HL-60 (cell line): ENCODE measurements around the gene ATG2B.

Source experiments
- GABPA ChIP-seq: IDR thresholded peaks from 2 replicates; pipeline ENCODE4 v1.6.1; 2012; ENCODE audit warnings: low read depth
- SPI1 ChIP-seq: IDR thresholded peaks from 2 replicates; pipeline ENCODE4 v1.6.1; 2012; ENCODE audit warnings: low read depth, mild to moderate bottlenecking, borderline replicate concordance
- TF ChIP-seq, protein P1 (sequence below): IDR thresholded peaks from one replicate; pipeline ENCODE4 v1.5.1; 2011; ENCODE audit warnings: low read length, control low read depth, inconsistent platforms; ENCODE audit not compliant: insufficient read depth
- TF ChIP-seq, protein P2 (sequence below): IDR thresholded peaks from 2 replicates; pipeline ENCODE4 v1.6.1; 2012; ENCODE audit warnings: low read depth; ENCODE audit not compliant: insufficient replicate concordance

DNA sequence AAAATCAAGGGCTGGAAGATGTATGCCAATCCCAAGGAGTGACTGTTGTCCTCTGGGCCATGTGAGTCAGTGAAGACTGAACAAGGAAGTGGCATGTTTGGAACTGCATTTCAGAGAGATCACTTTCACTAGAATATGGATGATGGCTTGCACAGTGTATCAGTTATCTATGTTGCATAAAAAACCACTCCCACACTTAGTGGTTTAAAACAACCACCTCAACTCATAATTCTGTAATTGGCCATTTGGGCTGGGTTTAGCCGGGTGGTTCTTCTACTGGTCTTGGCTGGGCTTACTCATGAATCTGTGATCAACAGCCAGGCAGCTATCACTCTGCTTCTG lies 91.7 kb downstream of the ATG2B start:
- TF ChIP-seq, protein P1, sequence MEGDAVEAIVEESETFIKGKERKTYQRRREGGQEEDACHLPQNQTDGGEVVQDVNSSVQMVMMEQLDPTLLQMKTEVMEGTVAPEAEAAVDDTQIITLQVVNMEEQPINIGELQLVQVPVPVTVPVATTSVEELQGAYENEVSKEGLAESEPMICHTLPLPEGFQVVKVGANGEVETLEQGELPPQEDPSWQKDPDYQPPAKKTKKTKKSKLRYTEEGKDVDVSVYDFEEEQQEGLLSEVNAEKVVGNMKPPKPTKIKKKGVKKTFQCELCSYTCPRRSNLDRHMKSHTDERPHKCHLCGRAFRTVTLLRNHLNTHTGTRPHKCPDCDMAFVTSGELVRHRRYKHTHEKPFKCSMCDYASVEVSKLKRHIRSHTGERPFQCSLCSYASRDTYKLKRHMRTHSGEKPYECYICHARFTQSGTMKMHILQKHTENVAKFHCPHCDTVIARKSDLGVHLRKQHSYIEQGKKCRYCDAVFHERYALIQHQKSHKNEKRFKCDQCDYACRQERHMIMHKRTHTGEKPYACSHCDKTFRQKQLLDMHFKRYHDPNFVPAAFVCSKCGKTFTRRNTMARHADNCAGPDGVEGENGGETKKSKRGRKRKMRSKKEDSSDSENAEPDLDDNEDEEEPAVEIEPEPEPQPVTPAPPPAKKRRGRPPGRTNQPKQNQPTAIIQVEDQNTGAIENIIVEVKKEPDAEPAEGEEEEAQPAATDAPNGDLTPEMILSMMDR = no peak
- TF ChIP-seq, protein P2, sequence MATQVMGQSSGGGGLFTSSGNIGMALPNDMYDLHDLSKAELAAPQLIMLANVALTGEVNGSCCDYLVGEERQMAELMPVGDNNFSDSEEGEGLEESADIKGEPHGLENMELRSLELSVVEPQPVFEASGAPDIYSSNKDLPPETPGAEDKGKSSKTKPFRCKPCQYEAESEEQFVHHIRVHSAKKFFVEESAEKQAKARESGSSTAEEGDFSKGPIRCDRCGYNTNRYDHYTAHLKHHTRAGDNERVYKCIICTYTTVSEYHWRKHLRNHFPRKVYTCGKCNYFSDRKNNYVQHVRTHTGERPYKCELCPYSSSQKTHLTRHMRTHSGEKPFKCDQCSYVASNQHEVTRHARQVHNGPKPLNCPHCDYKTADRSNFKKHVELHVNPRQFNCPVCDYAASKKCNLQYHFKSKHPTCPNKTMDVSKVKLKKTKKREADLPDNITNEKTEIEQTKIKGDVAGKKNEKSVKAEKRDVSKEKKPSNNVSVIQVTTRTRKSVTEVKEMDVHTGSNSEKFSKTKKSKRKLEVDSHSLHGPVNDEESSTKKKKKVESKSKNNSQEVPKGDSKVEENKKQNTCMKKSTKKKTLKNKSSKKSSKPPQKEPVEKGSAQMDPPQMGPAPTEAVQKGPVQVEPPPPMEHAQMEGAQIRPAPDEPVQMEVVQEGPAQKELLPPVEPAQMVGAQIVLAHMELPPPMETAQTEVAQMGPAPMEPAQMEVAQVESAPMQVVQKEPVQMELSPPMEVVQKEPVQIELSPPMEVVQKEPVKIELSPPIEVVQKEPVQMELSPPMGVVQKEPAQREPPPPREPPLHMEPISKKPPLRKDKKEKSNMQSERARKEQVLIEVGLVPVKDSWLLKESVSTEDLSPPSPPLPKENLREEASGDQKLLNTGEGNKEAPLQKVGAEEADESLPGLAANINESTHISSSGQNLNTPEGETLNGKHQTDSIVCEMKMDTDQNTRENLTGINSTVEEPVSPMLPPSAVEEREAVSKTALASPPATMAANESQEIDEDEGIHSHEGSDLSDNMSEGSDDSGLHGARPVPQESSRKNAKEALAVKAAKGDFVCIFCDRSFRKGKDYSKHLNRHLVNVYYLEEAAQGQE = no peak
- TF ChIP-seq GABPA (no peak), SPI1 (no peak)
